GM18951 (cell line): ENCODE data around the gene HECW1.
"Not testable (repeated sequence)": the region's sequence is repeated elsewhere in the genome, so short reads cannot be mapped to it uniquely, and the experiment has no call there.

Source experiments
- POLR2A ChIP-seq: IDR thresholded peaks from 4 replicates; pipeline ENCODE4 v1.6.1; 2011; ENCODE audit warnings: mild to moderate bottlenecking; ENCODE audit not compliant: insufficient read length, insufficient read depth; ENCODE audit errors: extremely low read depth
- in situ Hi-C: fragments of 300-500 bp; cut with MboI; formaldehyde crosslinking; loops from one replicate; pipeline ENCODE4 v1.12.0; 2022; ENCODE audit warnings: low sequenced_read_pairs, mixed read lengths, inconsistent platforms; ENCODE audit not compliant: unreplicated experiment

The HECW1 gene

DNA sequence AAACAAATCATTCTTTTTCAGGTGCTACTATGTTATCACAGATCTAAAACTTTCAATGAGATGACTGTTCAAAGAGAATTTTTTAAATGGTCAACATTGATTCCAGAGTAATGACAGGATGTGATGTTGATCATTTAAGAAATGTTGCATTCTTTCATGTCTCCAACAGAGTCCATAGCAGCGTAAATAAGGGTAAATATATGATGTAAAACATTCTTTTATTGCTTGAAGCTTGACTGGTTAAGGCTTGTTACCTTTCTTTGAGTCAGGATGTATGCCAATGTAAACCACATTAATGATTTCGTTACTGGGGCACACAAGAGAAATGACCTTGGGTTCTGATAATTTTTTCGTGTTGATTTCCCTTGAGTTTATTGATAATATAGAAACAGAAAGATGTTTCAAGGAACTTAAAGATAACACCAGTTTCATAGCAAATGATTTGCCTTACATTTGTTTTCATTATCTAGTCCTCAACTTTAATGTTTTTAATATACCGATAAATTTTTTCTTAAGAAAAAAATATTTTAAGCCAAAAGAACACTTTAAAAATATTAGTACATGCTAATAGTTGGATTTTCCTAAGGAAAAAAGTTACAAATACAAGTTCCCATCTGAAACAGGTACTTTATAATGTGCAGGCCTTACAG, 473.9 kb downstream of the HECW1 start:
- TF ChIP-seq POLR2A = no peak
- in situ Hi-C loops = loop anchor here (10.0 kb wide), 1 partner anchor 248 kb away; no protein-coding TSS in a partner anchor

DNA sequence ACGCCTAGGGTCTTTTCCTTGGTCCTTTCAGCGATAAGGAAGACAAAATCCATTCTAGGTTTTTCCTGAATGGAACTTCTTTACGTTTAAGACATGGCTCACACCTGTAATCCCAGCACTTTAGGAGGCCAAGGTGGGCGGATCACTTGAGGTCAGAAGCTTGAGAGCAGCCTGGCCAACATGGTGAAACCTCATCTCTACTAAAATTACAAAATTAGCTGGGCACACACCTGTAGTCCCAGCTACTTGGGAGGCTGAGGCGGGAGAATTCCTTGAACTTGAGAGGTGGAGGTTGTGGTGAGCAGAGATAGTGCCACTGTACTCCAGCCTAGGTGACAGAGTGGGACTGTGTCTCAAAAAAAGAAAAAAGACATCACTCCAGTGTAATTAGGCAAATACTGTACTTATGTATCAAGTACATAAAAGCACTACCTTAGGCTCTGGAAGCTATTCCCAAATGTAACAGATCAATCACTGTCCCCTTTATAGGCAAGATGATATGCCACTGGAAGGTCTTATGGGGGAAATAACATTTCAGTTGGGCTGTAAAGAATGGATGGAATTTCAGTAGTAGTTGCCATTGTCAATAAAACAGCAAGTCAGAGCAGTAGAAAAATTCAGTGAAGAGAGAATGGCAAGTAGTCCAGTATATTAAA, 476.2 kb downstream of the HECW1 start:
- in situ Hi-C loops = loop anchor here (10.0 kb wide), 1 partner anchor 246 kb away; no protein-coding TSS in a partner anchor

DNA sequence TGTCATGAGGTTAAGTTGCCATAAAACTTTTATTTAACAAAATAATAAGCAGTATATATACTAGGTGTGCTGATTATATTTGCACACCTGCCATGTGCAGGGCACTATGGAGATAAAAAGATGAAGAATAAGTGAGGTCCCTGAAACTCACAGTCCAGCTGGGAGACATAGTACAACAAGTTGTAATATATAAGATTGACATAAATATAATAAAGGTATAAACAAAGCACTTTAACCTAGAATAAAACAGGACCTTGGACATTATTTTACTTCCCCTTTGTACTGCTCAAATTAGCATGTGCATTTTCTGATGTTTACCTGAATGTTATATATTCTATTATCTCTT, 476.7 kb downstream of the HECW1 start:
- in situ Hi-C loops = loop anchor here (10.0 kb wide), 1 partner anchor 246 kb away; no protein-coding TSS in a partner anchor
- no peak for TF ChIP-seq POLR2A

More for the DNA sequence above, 476.2 kb downstream of the HECW1 start:
- TF ChIP-seq POLR2A = no peak

GRCh38 chr7:43589728-43590127, 477.3 kb downstream of the HECW1 start:
- in situ Hi-C loops = loop anchor here (10.0 kb wide), 1 partner anchor 245 kb away; no protein-coding TSS in a partner anchor
- no peak for TF ChIP-seq POLR2A

GRCh38 chr7:43590862-43591557, 478.6 kb downstream of the HECW1 start:
- TF ChIP-seq POLR2A = no peak
- in situ Hi-C loops = no loop called here

DNA sequence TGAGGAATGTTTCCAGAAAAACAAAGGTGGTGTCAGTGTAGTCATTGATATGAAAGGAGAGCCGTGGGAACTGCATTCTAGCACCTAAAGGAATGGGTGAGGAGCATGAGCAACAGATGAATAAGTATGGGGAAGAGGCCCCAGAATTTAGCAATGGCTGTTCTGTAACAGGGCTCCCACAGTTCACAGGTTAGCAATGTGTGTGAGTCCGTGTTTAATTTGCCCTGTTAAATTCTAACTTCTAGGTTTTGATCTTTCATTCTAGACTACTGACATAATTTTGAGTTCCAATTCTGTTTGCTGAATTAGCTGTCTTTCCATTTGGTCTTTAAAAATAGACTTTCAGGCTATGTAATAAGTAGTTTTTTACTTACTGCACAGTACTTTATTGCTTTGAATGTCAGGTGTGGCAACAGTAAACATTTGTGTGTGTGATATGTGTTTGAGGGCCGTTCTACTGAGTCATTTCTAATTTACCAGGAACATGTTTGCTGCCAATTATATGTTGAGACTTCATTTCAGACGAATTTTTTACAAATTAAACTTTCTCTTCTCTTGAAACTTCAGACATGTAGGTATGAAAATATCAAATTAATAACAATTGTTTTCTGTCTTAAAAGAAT, 479.2 kb downstream of the HECW1 start:
- no peak for TF ChIP-seq POLR2A
- in situ Hi-C loops = no loop called here

GRCh38 chr7:43592326-43592725, 479.9 kb downstream of the HECW1 start:
- TF ChIP-seq POLR2A = no peak
- in situ Hi-C loops = no loop called here

- no peak for TF ChIP-seq POLR2A
- in situ Hi-C loops = no loop called here
Observed at GRCh38 chr7:43593010-43593409, 480.6 kb downstream of the HECW1 start.

- in situ Hi-C loops = no loop called here
- TF ChIP-seq POLR2A = no peak
Observed at GRCh38 chr7:43594020-43594419, 481.6 kb downstream of the HECW1 start.

- in situ Hi-C loops = not testable (repeated sequence)
Observed at GRCh38 chr7:43596426-43596825, 484.0 kb downstream of the HECW1 start.

- in situ Hi-C loops = no loop called here
Observed at GRCh38 chr7:43600056-43600455, 487.6 kb downstream of the HECW1 start.

DNA sequence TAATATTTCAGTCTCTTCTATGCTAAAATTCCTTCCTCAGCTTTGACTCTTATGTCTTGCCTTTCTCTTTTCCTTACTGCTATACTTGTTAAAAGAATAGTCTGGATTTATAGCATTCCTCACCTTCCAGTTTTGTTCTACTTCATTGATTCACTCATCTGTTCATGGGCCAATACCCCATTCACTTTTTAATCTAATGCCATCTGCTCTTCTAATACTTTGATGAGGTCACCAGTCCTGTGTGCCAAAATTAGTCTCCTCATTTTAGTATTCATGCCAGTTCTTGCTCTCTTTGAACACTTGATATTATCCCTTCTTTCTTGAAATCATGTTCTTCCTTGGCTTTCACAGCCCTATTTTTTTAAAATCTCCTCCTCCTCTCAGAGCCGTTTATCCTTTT, 489.8 kb downstream of the HECW1 start:
- in situ Hi-C loops = no loop called here
- no peak for TF ChIP-seq POLR2A

More at GRCh38 chr7:43600056-43600455, 487.6 kb downstream of the HECW1 start:
- TF ChIP-seq POLR2A = no peak

DNA sequence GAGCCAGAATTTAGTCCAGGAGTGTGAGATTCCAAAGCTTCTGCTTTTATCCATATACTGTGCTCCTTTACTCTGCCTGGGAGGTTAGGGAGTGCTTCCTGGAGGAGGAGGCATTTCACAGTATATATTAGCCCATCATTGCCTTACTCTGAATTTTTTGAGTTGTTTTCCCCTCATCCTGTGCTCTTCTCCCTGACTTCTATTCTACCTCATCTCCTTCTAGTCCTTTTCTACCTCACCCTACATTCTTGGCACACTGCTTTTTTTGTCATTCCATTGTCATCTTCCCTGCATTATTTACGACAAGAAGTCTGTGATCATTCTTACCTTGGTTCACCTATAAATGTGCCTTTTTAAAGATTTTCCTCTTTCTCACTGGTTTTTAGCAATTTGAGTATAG, 491.8 kb downstream of the HECW1 start:
- no peak for TF ChIP-seq POLR2A
- in situ Hi-C loops = no loop called here
